ENCODE results near the gene MCF2L.

The MCF2L gene

DNA sequence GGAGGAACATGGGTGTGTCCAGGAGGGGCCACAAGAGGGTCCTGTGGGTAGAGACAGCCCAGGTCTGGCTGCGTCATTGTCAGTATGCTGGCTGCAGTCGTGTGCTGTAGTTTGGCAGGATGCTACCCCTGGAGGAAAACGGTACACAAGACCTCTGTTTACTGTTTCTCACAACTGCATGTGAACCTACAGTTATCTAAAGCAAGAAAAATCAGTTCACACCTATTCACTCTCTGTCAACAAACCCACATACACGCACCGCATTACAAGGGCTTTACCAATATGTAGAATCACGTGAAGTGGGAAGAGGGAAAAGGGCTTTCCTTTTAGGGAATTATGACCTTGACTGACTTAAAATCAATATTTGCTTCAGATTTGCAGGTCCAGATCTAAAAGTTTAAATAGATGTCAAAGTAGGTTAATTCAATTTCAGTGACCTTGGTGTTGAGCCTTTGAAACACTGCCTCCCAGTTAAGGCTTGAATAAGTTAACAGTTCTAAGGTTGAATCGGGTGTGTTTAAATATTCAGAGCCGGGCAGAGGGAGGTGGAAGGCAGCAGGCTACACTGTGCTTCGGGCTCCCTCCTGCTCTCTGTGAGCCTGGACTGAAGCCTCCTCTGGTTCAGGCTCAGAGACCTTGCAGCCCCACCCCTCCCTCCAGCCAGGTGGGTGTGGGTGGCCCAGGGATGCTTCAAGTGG lies 17.2 kb upstream of the MCF2L start:
- no peak for DNase-seq (ENCODE audit: low read depth)

DNA sequence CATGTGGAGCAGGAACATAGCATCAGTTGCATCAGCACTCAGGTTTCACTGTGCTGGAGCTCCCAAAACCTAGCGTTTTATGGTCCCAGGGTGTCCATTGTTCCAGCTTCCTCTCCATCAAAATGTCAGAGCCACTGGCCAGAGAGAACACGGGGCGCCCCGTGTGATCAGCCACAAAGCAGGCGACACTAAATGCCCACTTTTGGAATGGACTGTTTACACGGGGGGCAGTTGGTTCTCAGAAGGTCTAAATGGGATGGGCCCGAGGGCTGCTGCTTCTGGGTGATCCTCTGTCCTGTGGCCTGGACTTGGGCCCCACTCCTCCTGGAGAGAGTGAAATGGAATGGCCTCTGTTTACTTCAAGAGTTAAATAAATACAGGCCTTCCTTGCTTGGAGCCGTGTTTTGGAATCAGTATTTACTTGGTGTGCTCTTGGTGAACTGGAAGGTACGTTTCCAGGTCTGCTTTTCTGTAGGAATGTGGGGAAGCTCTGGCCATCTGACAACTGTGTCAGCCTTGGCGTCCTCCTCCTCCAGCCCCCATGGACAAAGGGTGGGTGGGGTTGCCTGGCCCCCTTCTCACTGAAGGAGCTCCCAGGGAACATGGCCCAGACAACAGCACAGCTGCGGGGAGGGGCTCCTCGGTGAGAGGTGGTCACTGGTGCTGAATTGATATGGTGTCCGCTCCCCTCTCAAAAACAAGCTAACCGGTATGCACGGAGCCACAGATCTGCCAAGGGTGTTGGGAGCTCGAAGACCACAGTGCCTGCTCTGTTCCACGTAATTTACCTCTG lies 16.1 kb upstream of the MCF2L start:
- DNase-seq (ENCODE audit: low read depth), result no peak

DNA sequence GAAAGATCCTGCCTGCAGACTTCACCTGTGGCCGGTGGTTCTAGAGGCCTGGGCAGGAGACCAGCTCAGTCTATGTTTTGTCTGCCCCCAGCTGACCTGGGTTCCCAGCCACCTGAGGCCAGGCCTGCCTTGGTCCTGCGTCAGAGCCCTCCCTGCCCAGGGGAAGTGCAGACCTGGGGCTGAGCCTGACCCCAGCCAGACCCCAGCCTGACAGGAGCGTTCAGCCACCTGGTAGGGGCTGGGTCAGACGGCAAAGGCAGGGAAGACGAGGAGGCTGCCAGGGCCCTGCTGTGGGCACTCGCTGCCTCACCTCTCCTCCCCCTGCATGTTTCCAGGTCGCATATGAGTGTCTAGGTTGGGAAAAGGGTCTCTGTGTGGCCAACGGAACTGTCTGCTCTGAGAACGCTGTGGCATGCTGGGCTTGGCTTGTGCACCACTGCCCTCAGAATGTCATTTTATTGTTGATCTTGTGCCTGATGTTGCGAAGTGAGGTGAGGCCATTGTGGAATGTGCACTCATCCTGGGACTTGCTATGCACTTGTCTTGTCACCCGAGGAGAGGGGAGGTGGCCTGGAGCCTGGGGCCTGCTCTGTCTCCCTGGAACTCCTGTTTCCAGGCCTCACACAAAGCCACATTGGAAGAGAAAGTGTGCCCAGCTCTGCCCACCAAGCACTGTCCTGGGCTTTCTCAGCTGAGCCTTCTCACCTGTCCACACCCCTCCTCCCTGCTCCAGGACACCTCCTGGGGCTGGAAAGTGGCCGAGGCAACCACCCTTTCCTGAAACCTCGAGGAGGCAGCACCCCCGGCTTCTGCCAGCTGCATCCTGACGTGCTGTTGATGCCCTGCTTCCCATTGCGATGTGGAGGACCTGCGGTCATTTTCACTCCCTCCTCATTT lies 15.2 kb upstream of the MCF2L start:
- no peak for DNase-seq (ENCODE audit: low read depth)

DNA sequence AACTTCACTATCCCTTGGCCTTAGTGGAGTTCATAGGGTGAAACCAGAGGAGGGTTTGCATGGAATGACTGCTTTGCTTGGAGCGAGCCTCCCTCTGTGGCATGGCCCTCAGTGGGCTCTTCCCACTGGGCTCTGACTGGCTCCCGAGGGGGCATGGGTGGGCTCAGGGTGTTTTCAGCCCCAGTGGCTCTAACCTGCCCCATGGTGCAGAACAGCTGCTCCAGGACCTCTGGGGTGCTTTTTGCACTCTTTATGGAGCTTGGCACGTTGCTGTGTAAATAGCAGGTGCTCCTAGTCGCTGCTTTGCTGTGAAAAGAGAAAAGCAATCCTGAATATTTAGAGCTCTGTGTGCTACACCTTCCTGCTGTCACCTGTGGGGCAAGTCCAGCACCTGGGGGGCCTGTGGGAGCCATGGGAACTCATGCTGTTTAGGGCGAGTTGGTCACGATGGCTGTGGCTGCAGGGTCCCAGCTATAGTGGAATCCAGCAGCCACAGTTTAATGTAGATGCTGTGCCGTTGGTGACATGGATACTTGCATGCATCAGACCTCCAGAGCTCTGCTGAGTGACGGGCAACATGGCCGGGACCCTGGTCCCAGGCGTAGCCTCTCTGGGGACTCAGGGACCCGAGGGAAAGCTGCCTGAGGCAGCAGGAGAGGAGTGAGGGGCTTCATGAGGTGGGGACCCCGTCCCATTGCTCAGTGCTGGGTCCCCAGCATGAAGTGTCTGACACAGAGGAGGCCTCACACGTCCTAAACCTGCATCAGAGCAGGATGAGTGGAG lies 14.3 kb upstream of the MCF2L start:
- no peak for DNase-seq (ENCODE audit: low read depth)

DNA sequence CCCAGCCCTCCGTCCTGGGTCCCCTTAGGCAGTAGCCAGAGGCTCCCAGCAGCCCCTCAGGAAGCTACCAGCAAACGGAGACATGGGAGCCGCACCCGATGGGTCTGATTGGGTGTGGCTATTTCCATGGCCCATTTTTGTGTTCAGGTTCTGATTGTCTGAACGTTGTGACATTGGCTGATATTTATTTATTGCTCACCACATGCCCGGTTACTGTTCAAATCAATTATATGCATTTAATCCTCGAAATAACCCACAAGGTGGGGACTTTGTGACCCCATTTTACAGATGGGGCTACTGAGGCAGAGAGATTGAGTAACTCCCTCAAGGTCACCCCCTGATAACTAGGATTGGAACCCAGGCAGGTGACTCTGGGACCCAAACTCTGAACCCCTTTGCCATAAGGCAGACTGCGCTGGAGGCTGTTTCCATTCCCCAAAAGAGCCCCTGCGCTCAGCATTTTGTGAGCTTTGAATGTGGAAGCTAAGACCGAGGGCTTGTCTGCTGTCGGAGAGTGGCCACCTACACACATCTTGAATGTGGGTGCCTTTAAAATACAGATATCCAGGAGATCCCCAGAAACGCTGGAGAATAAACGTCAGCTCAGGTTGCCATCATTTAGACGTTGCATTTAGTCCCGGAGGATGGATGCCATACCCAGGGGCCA lies 13.6 kb upstream of the MCF2L start:
- no peak for DNase-seq (ENCODE audit: low read depth)

DNA sequence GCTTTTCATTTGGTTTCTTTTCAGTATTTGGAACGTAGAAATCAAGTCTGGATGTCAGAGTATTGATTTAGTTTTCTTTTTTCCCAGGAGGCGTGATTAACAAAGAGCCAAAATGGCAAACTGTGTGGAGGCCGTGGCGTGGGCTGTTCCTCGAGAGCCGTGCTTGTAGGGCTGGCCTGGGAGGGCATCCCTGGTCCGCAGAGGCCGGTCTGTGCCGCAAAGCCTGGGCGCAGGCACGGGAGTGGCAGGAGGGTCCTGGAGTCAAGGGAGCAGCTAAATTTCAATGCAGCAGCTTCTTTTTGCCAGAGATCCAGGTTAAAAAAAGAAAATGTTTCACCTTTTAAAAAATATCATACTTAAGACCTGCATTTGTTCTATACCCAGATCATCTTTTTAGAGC lies 13.1 kb upstream of the MCF2L start:
- no peak for DNase-seq (ENCODE audit: low read depth)

DNA sequence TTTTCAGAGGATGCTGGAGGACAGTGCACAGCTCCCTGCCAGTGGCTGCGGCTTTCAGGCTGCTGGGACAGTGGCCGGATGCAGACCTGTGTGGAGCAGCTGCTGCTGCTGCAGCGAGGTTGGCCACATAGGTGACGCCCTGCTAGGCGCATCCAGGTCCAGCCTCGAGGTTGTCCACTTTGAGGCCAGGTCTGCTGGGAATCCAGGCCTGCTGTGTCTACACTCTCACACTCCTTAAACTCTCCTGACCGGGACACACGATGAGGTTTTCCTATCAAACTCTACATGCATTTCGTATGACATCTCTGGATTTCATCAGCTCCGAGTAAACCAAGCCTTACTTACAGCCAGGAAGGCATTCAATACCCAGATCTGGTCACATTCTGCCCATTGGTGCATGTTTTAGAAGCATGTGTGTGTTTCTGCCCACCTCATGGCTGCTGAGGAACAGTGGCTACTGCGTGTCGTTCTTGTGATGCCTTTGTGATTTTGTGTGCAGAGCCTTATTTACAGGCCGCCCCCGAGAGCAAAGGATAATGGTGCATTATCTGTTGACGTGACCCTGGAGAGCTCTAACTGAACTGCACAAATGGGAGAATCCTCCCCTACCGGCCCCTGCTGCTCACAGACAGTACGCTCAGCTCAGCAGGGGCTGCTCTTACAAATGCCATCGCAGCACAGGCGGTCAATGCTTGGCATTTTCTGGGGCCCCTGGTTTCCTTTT lies 12.3 kb upstream of the MCF2L start:
- DNase-seq (ENCODE audit: low read depth), result no peak

DNA sequence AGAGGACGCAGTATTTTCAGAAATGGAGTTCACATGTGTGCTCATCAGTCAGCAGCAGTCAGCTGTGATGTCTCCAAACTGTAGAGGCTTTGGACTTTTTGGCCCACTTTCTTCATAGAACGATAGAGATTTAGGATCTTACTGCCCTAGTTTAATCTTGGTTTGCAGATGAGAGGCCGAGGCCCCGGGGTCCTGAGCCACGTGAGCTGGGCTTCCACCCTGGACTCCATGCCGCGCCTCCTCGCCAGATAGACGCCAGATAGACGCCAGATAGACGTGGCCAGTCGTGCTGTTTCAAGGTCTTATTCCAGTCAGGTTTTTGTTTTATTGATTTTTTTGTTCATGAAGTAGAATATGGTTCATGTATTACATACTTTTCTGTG lies 11.7 kb upstream of the MCF2L start:
- DNase-seq (ENCODE audit: low read depth), result no peak

DNA sequence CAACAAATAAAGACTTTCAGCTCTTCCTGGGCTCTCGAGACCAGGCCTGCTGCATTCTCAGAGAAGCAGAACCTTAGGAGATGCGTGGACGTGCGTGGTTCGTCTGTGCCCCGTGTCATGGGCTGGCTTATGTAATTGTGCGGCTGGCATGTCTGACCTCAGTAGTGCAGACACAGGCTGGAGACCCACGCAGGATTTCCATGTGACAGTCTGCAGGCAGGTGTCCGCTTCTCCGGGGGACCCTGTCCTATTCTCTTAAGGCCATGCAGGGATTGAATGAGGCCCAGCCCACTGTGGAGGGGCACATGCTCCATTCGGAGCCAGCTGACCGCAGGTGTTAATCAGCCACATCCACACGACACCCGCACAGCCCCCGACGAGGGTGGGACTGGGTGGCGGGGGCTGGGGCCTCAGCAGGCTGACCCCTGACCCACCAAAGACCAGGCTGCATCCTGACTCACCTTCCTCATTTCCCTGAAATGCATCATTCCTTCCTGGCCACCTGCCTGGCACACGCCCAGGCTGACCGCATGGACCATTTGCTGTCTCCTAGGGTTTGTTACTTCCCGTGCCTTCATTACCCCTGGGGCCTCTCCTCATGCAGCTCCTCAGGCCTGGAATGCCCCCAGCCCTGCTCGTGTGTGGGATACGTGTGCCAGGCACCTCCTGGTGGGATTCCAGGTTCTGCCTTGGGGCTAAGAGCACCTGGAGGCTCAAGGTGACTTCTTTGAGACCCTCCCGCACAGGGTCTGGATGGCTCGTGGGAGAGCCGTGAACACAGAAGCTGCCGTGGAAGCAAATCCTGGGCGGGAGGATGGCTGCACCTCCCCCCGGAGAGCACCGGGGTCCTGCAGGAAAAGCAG lies 10.7 kb upstream of the MCF2L start:
- no peak for DNase-seq (ENCODE audit: low read depth)

DNA sequence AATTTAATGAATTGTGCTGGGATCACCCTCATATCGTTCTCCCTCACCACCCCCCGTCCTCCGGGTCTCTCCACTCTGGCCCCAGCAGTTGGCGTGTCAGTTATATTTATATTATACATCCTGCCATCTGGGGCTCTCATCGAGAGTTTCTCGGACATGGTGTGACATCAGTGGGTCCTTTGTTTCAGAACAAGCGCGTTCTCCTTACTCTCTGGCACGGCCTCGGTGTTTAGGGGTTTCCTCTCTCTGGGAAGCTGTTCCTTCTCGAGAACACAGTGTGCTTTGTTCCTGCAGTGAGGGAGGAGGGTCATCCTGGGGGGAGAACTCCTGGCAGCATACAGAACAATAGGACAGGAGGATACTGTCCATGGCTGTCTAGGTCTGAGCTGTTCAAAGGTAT lies 9.8 kb upstream of the MCF2L start:
- no peak for DNase-seq (ENCODE audit: low read depth)

DNA sequence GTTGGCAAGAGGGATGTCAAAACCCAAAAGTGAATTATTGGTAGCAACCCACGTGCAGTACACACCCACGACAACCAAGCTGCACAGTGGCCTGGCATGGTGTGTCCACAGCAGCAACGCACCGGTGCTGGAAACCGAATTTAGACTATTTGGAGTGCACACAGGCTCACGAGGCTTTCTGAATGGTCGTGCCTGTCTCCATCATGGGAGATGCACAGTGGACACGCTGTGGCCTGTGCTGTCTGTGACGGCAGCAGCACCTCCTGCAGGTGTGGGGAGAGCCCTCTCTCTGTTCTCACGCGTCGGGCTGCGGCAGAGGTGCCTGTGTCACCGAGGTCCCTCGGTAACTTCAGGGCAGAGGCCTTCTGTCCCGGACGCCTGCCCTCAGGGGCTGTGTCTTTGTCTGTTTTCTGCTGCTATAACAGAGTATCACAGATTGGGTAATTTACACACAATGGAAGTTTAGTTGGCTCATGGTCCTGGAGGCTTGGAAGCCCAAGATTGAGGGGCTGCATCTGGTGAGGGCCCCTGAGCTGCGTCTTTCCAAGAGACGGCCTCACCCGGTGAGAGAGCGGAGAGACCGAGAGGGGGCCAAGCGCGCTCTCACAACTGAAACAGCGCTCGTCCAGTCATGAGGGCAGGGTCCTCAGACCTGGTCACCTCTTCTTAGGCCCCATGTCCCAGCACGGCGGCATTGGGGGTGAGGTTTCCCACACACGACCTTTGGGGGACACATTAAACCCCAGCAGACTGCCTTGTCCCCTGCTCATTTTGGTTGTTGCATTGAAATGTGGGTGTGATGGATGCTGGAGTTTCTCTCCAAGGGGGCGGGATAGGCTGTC lies 9.1 kb upstream of the MCF2L start:
- no peak for DNase-seq (ENCODE audit: low read depth)

DNA sequence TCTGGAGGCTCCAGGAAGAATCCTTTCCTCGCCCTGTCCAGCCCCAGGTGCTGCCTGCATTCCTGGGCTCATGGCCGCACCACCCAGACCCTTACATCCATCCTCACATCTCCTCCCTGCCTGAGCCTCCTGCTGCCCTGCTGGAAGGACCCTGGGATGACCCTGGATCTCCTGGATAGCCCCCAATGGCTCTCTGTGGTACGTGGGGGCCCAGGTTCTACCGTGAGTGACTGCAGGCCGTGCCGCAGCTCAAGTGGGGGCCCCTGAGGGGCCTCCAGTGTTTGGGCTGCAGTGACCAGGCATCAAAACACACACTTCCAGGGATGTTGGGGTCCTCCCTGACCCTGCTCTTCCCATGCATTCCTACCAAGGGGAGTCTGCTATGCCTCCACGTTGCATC lies 8.3 kb upstream of the MCF2L start:
- DNase-seq (ENCODE audit: low read depth), result no peak

DNA sequence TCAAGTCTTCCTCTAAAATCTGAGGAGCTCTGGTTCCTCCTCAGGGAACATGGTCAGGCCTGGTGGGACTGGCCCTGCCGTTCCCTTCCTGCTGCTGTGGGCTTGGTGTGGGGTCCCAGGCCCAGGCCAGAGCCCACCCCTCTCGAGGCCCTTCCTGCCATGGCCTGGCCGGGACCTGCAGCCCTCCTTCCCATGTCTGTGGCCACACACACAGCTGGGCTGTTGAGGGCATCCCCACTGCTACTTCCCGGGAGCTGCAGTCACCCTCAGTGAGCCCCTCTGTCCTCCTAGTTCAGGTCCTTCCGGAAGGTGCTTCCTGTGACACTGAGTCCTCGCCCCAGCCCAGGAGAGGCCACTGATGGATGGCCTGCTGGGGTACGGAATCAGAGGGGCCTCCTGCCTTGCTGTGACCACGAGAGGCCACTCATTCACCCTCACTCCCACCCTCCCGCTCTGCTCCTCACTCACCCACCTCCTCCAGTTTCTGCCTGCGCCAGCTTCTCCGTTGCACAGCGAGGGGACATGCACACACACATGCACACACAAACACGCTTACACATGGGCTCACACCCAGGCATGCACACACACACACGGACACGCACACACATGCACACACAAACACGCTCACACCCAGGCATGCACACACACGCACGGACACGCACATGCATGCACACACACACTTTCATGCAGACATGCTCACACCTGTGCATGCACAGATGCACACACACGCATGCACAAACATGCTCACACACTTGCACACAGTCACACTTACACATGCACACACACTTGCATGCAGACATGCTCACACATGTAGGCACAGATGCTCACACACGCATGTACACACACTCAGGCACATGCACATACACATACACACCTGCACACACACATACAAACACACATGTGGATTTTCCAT lies 7.3 kb upstream of the MCF2L start:
- no peak for DNase-seq (ENCODE audit: low read depth)

DNA sequence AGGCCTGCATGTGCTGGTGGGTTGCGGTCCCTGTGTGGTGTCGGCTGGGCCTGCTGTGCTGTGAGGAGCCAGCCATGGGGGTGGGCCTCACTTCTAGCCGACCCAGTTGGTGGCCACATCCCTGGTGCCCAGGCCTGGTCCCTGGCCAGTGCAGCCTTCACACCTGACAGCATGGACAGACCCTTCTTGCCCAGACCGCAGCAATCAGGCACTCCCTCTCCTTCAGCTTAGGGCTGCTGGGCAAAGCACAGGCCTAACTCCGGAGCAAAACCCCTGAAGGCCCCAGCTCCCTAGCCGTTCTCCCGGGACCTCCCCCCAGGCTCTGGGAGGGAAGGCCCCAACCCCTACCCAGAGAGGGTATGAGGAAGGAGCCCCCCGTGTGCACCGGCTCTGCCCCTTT lies 6.6 kb upstream of the MCF2L start:
- no peak for DNase-seq (ENCODE audit: low read depth)

DNA sequence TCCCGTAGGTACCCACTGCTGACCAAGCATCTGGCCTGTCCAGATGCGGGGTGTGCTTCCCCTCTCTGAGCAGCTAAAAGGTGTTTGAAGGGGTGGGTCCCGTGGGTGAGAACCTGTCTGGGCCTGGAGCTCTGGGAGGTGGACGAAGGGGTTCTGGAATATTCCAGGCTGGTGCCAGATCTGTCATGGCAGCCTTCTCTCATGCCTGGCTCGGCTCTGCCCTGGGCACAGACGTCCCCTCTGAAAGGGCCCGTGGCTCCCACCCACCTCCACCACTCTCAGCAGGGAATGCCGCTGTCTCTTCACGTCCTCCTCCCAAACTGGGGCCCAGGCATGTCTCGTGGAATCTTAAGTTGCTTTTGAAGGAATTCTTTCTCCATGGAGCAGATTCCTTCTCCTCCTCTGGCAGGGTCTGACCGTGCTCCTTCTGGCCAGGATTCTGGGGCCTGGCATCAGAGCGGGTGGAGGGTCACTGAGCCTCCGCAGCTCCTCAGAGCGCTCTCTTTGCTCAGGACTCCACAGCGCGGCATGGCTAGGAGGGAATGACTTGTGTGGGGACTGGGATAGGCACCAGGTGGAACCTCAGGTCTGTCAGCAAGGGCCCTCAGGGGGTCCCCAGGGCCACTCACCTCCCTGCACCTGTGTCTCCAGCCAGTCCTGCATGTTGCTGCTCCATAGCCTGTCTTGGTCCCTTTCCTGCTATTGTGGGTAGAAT lies 5.9 kb upstream of the MCF2L start:
- no peak for DNase-seq (ENCODE audit: low read depth)

DNA sequence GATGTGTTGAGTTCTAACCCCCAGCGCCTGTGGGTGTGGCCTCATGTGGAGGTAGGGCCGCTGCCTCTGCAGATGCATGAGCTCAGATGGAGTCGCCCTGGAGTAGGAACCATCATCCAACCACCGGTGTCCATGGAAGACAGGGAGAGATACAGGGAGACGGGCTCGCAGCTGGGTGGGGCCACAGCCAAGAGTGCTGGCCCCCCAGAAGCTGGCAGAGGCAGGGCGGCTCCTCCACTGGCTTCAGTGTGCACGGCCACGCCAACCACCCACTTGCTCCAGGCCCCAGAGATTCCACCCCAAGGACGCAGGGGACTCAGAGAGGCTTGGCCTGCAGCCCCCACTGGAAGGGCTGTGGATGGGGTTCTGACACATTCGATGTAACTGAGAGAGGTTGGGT lies 5.4 kb upstream of the MCF2L start:
- no peak for DNase-seq (ENCODE audit: low read depth)

DNA sequence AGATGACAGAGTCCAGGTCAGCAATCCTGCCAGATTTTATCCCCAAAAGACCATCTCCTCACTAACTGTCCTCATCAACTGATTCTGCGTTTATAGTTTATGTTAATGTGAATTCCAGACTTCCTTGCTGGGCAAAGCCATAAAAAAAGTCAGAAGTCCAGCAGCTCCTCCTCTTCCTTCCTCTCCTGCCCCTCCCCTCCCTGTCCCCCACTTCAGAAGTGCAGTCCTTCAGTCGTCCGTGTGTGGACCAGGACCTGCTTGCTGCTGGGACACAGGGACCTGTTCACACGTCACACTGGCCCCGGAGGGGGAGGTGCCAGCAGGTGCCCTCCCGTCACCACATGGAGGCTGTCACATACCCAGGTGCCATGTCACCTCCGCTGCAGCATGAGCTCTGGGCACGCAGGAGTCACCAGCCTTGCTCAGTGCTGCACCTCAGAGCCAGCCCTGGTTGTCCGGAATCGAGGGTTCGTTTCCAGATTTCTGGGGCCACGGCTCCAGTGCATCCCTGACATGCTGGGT lies 4.0 kb upstream of the MCF2L start:
- no peak for DNase-seq (ENCODE audit: low read depth)

Data from stimulated activated CD8-positive, alpha-beta memory T cell treated with anti-CD3 and anti-CD28 coated beads, Interleukin-12 subunit alpha, Interleukin-12 subunit beta, amount 100 ng/mL, for 4 hours (primary cell).